Caco-2 (cell line): ENCODE measurements around the gene MAPK1IP1L. TPM values are rescaled to one million over a fixed set of nuclear protein-coding genes. Genes with fewer than 3 reads are reported as not detected.
"Not testable (repeated sequence)": the region's sequence is repeated elsewhere in the genome, so short reads cannot be mapped to it uniquely, and the experiment has no call there.

Experiments used
- BruUV-seq: library from RNA; stranded (reverse); fragments of 400-500 nt; replicated peaks from 2 replicates; lab custom pipeline; 2021; lab: Mats Ljungman, UMichigan
- CTCF ChIA-PET: fragments of 300-600 bp; sonication (Branson Sonifier 250); formaldehyde crosslinking; loops from one replicate; lab custom pipeline; 2022; ENCODE audit warnings: antibody characterized with exemption; lab: Charles Lee
- POLR2A ChIA-PET: fragments of 300-600 bp; sonication (Branson Sonifier 250); formaldehyde crosslinking; loops from one replicate; lab custom pipeline; 2022; ENCODE audit warnings: antibody characterized with exemption; lab: Charles Lee
- DNase-seq, 2 experiments: peaks; one replicate each; pipeline versions ENCODE4 v3.0.0 to v3.0.0-alpha.2; 2020 to 2022
- H3K27me3 ChIP-seq: replicated peaks from 2 replicates; pipeline ENCODE4 v1.6.0; 2011; ENCODE audit warnings: low read length; ENCODE audit not compliant: control insufficient read depth, insufficient read depth
- H3K36me3 ChIP-seq: 2 replicates; pipeline ENCODE4 v1.5.1; 2011; ENCODE audit warnings: low read length; ENCODE audit not compliant: control insufficient read depth, insufficient read depth
- H3K4me1 ChIP-seq: fragments of 250-450 bp; sonication (Bioruptor Pico); 2 replicates; pipeline ENCODE4 v1.5.1; 2020; ENCODE audit warnings: mild to moderate bottlenecking
- H3K4me3 ChIP-seq: 2 replicates; pipeline ENCODE4 v1.5.1; 2011; ENCODE audit warnings: low read depth, mild to moderate bottlenecking, control low read depth, low read length
- H3K9me3 ChIP-seq: fragments of 250-450 bp; sonication (Bioruptor Pico); 2 replicates; pipeline ENCODE4 v1.5.1; 2020; ENCODE audit warnings: mild to moderate bottlenecking, moderate library complexity
- H3K27ac Mint-ChIP-seq: one replicate; pipeline ENCODE4 v1.8.0; 2022; ENCODE audit warnings: mixed read lengths; ENCODE audit not compliant: unreplicated experiment
- H3K27me3 Mint-ChIP-seq: one replicate; pipeline ENCODE4 v1.8.0; 2022; ENCODE audit warnings: mixed read lengths; ENCODE audit not compliant: insufficient read depth, unreplicated experiment
- H3K36me3 Mint-ChIP-seq: one replicate; pipeline ENCODE4 v1.8.0; 2022; ENCODE audit warnings: mild to moderate bottlenecking, mixed read lengths; ENCODE audit not compliant: insufficient read depth, unreplicated experiment
- H3K4me1 Mint-ChIP-seq: one replicate; pipeline ENCODE4 v1.8.0; 2022; ENCODE audit warnings: low read depth, mixed read lengths; ENCODE audit not compliant: unreplicated experiment
- H3K4me3 Mint-ChIP-seq: one replicate; pipeline ENCODE4 v1.8.0; 2022; ENCODE audit warnings: mild to moderate bottlenecking, moderate library complexity, mixed read lengths; ENCODE audit not compliant: unreplicated experiment
- H3K9me3 Mint-ChIP-seq: one replicate; pipeline ENCODE4 v1.8.0; 2022; ENCODE audit warnings: mixed read lengths; ENCODE audit not compliant: unreplicated experiment
- CTCF ChIP-seq, 2 experiments: fragments of 200-600 bp in 1 of 2; IDR thresholded peaks; 1 replicate in 1 of 2; 2 replicates in 1 of 2; pipeline versions ENCODE4 v1.5.1 to v1.8.0; 2011 to 2022; ENCODE audit warnings: antibody characterized with exemption in 1 of 2, control low read depth in 1 of 2, inconsistent platforms in 1 of 2, low read depth in 1 of 2, low read length in 1 of 2, mild to moderate bottlenecking in 1 of 2, moderate library complexity in 1 of 2; ENCODE audit not compliant: insufficient read depth in 1 of 2, severe bottlenecking in 1 of 2, unreplicated experiment in 1 of 2
- intact Hi-C: fragments of 100-400 bp; cut with micrococcal nuclease; formaldehyde crosslinking; loops from one replicate; pipeline ENCODE4 v1.10.0; 2022; ENCODE audit not compliant: unreplicated experiment
- total RNA-seq: library from RNA; stranded (reverse); gene quantifications from 2 replicates; pipeline ENCODE4 v1.2.3, GENCODE V29; 2022

MAPK1IP1L gene
- total RNA-seq, 1 experiment from 2014 or later: 90.8 TPM

- no peaks in the 10 kb centered on the region for H3K36me3 ChIP-seq
- CTCF ChIA-PET: interaction anchor here (0.5 to 2.8 kb wide), 7 partner anchors 11 to 83 kb away, joined by 3 to 19 read pairs (median 5); partner anchors contain the start of gene MAPK1IP1L
- H3K4me1 ChIP-seq: peaks cover 25% of the 10 kb centered on the region
- no peak for TF ChIP-seq CTCF (IDR thresholded peaks at IDR 0.05; ENCODE audit: insufficient read depth in 1 of 2, low read depth in 1 of 2, low read length in 1 of 2, severe bottlenecking in 1 of 2, unreplicated experiment in 1 of 2)
- no peak overlapping the region for H3K4me3 ChIP-seq
- Mint-ChIP-seq H3K4me3 (peak overlapping the region; percentile 73), H3K27ac (peak overlapping the region; percentile 99), H3K9me3 (no peaks in the 10 kb centered on the region), H3K4me1 (peaks cover 25% of the 10 kb centered on the region), H3K27me3 (no peaks in the 10 kb centered on the region), H3K36me3 (peaks cover 24% of the 10 kb centered on the region)
- BruUV-seq: TSS peak; percentile 81
- no peaks in the 10 kb centered on the region for H3K27me3 ChIP-seq
- DNase-seq: peak; percentile 87 to 93
- intact Hi-C loops: loop anchor here (1.0 to 2.0 kb wide), 2 partner anchors 25 to 26 kb away; partner anchors contain the start of gene MAPK1IP1L
- POLR2A ChIA-PET: interaction anchor here (0.5 to 2.2 kb wide), 16 partner anchors 10 to 154 kb away, joined by 3 to 46 read pairs (median 5); partner anchors contain the start of genes DLGAP5, LGALS3, MAPK1IP1L and SOCS4
- H3K9me3 ChIP-seq: no peaks in the 10 kb centered on the region
Observed at GRCh38 chr14:55077170-55078151, 26.0 kb downstream of the MAPK1IP1L start.

GRCh38 chr14:55079961-55080360 lies 28.5 kb downstream of the MAPK1IP1L start:
- H3K36me3 ChIP-seq, H3K27me3 ChIP-seq, BruUV-seq, CTCF ChIA-PET, H3K27me3 Mint-ChIP-seq, POLR2A ChIA-PET, intact Hi-C loops, DNase-seq, H3K4me3 Mint-ChIP-seq, H3K9me3 Mint-ChIP-seq, H3K4me3 ChIP-seq, H3K9me3 ChIP-seq: not testable (repeated sequence)
- peaks cover 25% of the 10 kb centered on the region for H3K4me1 ChIP-seq
- H3K4me1 Mint-ChIP-seq: peaks cover 22% of the 10 kb centered on the region
- peaks cover 21% of the 10 kb centered on the region for H3K36me3 Mint-ChIP-seq
- peak overlapping the region; percentile 99 for H3K27ac Mint-ChIP-seq

GRCh38 chr14:55084401-55085059 lies 33.1 kb downstream of the MAPK1IP1L start:
- Histone ChIP-seq H3K27me3 (no peaks in the 10 kb centered on the region), H3K4me3 (no peak overlapping the region), H3K9me3 (no peaks in the 10 kb centered on the region), H3K4me1 (no peaks in the 10 kb centered on the region), H3K36me3 (no peaks in the 10 kb centered on the region; the same call in 1 of the 2 replicates)
- DNase-seq: no peak
- Mint-ChIP-seq H3K27me3 (no peaks in the 10 kb centered on the region), H3K9me3 (no peaks in the 10 kb centered on the region), H3K36me3 (no peaks in the 10 kb centered on the region), H3K4me1 (no peaks in the 10 kb centered on the region), H3K4me3 (no peak overlapping the region), H3K27ac (no peak overlapping the region)
- no peak for TF ChIP-seq CTCF (IDR thresholded peaks at IDR 0.05; ENCODE audit: insufficient read depth in 1 of 2, low read depth in 1 of 2, low read length in 1 of 2, severe bottlenecking in 1 of 2, unreplicated experiment in 1 of 2)
- no TSS peak for BruUV-seq
- CTCF ChIA-PET: interaction anchor here (0.6 kb wide), 1 partner anchor 75 kb away, joined by 5 read pairs; no protein-coding TSS in a partner anchor
- POLR2A ChIA-PET: interaction anchor here (0.6 kb wide), 1 partner anchor 25 kb away, joined by 13 read pairs; no protein-coding TSS in a partner anchor
- intact Hi-C loops: no loop called here
